ENCODE data around the gene JMJD1C.

GRCh38 chr10:63238501-63238900 is 227.3 kb downstream of the JMJD1C start:
- TF ChIP-seq CTCF (IDR thresholded peaks at IDR 0.05) (no peak), POLR2A (IDR thresholded peaks at IDR 0.05) (no peak)

All from adrenal gland (tissue), 5 donors.